ENCODE measurements around the gene RGS6.

DNA sequence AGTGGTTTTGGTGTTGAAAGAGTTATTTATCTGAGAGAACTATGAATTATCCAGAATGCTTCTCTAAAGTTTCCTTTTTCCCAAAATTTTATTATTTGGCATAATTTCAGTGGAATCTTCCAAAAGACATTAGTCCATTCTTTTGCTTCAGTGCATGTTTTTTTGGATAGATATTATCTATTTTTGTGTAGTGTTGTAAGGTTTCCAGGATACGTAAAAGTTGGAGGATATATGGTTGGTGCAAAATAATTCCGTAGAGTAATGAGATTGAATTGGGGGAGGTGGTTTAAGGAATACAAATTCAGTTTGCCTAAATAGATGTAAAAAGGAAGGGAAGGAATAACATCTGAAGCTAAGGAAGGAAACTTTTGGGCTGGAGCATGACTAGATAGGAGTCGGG lies 186.6 kb downstream of the RGS6 start:
- TF ChIP-seq GATA3 (IDR thresholded peaks at IDR 0.05; ENCODE audit: low read depth, low read length) (no peak), GATA2 (IDR thresholded peaks at IDR 0.05; ENCODE audit: low read depth, low read length) (no peak)
